ENCODE data around the gene RBMS1. TPM values are rescaled to one million over a fixed set of nuclear protein-coding genes. Genes with fewer than 3 reads are reported as not detected.

Gene RBMS1
- total and polyA plus RNA-seq, 4 donors: 7.9 to 23.5 (median 15.5) TPM

DNA sequence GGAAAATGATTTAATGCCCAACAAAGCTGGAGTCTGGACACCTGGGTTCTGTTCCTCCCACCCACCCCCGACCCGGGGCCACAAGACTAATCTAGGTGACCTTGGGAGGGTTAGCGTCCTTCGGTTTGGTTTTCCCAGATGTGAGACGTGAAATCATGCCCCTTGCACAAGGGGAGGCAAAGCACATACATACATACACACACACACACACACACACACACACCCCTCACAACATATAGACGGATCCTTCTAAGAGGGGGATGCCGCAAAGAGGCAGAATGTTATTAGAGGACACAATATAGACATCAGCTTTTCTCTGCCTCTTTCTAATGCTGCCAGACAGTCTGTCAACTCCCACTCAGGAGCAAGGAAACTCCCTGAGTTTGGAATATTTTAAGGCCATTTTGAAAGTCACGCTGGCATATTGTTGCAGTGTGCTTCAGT, 616 bp upstream of the RBMS1 start:
- Histone ChIP-seq H3K9ac (ENCODE audit: low read depth in 1 of 2, low read length in 2 of 2) (no peak overlapping the region), H3K27ac (ENCODE audit: low read depth in 1 of 2, low read length in 2 of 2) (peak overlapping the region in 1 of 2 donors; percentile 94), H3K27me3 (ENCODE audit: control insufficient read depth in 4 of 4, insufficient read depth in 4 of 4, low read length in 3 of 4) (no peaks in the 10 kb centered on the region), H3K4me1 (ENCODE audit: control insufficient read depth in 4 of 4, insufficient read depth in 4 of 4, low read length in 3 of 4) (peaks cover 4 to 19% (median 10%) of the 10 kb centered on the region in 4 donors), H3K4me3 (ENCODE audit: low read depth in 1 of 3, low read length in 3 of 3) (peak overlapping the region; percentile 47 to 99 (median 74)), H3K36me3 (ENCODE audit: control insufficient read depth in 4 of 4, insufficient read depth in 3 of 4, low read depth in 1 of 4, low read length in 3 of 4) (no peaks in the 10 kb centered on the region), H3K9me3 (ENCODE audit: control insufficient read depth in 4 of 4, low read length in 3 of 4) (no peaks in the 10 kb centered on the region)
- 21% methylated on average over 8 of the region's 8 CpGs for WGBS
- TF ChIP-seq RAD21 (IDR thresholded peaks at IDR 0.05): peak in 1 of 2 donors; percentile 17
- no peak for TF ChIP-seq HNF4G (IDR thresholded peaks at IDR 0.05)
- TF ChIP-seq, protein P1, sequence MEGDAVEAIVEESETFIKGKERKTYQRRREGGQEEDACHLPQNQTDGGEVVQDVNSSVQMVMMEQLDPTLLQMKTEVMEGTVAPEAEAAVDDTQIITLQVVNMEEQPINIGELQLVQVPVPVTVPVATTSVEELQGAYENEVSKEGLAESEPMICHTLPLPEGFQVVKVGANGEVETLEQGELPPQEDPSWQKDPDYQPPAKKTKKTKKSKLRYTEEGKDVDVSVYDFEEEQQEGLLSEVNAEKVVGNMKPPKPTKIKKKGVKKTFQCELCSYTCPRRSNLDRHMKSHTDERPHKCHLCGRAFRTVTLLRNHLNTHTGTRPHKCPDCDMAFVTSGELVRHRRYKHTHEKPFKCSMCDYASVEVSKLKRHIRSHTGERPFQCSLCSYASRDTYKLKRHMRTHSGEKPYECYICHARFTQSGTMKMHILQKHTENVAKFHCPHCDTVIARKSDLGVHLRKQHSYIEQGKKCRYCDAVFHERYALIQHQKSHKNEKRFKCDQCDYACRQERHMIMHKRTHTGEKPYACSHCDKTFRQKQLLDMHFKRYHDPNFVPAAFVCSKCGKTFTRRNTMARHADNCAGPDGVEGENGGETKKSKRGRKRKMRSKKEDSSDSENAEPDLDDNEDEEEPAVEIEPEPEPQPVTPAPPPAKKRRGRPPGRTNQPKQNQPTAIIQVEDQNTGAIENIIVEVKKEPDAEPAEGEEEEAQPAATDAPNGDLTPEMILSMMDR (IDR thresholded peaks at IDR 0.05; ENCODE audit: low read depth, low read length, missing input control): no peak
- no peak for DNase-seq (ENCODE audit: low spot score)

DNA sequence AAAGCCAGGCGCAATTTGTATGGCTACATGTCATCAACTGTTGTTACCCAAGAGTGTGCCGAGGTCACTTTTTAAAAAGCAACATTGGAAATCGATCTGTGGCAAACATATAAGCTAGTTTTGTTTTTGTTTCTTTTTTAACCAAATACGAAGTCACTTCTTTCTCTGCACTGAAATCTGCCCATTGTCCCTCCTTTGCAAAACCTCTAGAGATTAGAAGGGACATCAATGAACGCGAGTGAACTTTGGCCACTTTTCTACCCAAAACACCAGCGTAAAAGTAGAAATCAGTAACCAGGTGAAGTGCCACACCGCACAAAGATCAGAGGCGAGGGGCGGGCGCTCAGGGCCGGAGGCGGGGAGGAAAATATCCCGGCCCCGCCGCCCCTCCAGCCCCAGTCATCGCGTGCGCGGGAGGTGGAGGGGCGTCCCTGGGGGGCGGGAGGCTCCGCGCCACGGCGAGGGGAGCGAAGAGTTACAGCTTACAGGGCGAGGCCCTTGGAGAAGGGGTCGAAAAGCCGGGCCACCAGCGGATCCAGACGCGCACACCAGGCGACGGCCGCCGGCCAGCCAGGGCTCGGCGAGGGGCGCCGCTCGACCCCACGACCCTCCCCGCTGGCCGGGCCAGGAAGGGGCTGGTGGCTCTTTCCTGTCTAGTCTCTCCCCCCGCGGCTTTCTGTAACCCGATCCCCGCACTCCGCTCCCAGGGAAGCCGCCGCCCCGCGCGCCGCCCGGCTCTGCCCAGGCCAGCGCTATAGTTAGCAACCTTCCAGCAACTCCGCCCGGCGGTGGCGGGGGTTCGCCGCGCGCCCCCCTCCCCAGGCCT, 993 bp downstream of the RBMS1 start:
- no peaks in the 10 kb centered on the region for H3K36me3 ChIP-seq (ENCODE audit: control insufficient read depth in 4 of 4, insufficient read depth in 3 of 4, low read depth in 1 of 4, low read length in 3 of 4)
- H3K27ac ChIP-seq (ENCODE audit: low read depth in 1 of 2, low read length in 2 of 2): peak overlapping the region; percentile 92 to 94
- 1% methylated on average over 66 of the region's 66 CpGs for WGBS
- peak overlapping the region; percentile 68 to 99 (median 74) for H3K4me3 ChIP-seq (ENCODE audit: low read depth in 1 of 3, low read length in 3 of 3)
- H3K9me3 ChIP-seq (ENCODE audit: control insufficient read depth in 4 of 4, low read length in 3 of 4): no peaks in the 10 kb centered on the region
- no peaks in the 10 kb centered on the region for H3K27me3 ChIP-seq (ENCODE audit: control insufficient read depth in 4 of 4, insufficient read depth in 4 of 4, low read length in 3 of 4)
- peak overlapping the region; percentile 75 to 86 for H3K9ac ChIP-seq (ENCODE audit: low read depth in 1 of 2, low read length in 2 of 2)
- peak; percentile 70 for DNase-seq (ENCODE audit: low spot score)
- H3K4me1 ChIP-seq (ENCODE audit: control insufficient read depth in 4 of 4, insufficient read depth in 4 of 4, low read length in 3 of 4): peaks cover 4 to 19% (median 10%) of the 10 kb centered on the region in 4 donors
- TF ChIP-seq RAD21 (IDR thresholded peaks at IDR 0.05) (peak; percentile 56 to 64), FOXA1 (IDR thresholded peaks at IDR 0.05) (no peak), JUND (IDR thresholded peaks at IDR 0.05) (peak; percentile 62 to 75), YY1 (IDR thresholded peaks at IDR 0.05) (peak; percentile 70), GABPA (IDR thresholded peaks at IDR 0.05 in 1 of 2, conservative IDR thresholded peaks at IDR 0.05 in 1 of 2) (peak in 1 of 2 donors; percentile 33), HNF4G (IDR thresholded peaks at IDR 0.05) (peak; percentile 50), FOXA2 (IDR thresholded peaks at IDR 0.05) (peak; percentile 40), SP1 (IDR thresholded peaks at IDR 0.05) (peak; percentile 97), HNF4A (conservative IDR thresholded peaks at IDR 0.05) (peak; percentile 89 to 91), RXRA (IDR thresholded peaks at IDR 0.05) (peak; percentile 92 to 95), TAF1 (conservative IDR thresholded peaks at IDR 0.05) (peak; percentile 66), NR2F2 (IDR thresholded peaks at IDR 0.05) (no peak), EGR1 (IDR thresholded peaks at IDR 0.05; ENCODE audit: low read depth in 2 of 2) (no peak)
- TF ChIP-seq, protein P2, sequence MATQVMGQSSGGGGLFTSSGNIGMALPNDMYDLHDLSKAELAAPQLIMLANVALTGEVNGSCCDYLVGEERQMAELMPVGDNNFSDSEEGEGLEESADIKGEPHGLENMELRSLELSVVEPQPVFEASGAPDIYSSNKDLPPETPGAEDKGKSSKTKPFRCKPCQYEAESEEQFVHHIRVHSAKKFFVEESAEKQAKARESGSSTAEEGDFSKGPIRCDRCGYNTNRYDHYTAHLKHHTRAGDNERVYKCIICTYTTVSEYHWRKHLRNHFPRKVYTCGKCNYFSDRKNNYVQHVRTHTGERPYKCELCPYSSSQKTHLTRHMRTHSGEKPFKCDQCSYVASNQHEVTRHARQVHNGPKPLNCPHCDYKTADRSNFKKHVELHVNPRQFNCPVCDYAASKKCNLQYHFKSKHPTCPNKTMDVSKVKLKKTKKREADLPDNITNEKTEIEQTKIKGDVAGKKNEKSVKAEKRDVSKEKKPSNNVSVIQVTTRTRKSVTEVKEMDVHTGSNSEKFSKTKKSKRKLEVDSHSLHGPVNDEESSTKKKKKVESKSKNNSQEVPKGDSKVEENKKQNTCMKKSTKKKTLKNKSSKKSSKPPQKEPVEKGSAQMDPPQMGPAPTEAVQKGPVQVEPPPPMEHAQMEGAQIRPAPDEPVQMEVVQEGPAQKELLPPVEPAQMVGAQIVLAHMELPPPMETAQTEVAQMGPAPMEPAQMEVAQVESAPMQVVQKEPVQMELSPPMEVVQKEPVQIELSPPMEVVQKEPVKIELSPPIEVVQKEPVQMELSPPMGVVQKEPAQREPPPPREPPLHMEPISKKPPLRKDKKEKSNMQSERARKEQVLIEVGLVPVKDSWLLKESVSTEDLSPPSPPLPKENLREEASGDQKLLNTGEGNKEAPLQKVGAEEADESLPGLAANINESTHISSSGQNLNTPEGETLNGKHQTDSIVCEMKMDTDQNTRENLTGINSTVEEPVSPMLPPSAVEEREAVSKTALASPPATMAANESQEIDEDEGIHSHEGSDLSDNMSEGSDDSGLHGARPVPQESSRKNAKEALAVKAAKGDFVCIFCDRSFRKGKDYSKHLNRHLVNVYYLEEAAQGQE (IDR thresholded peaks at IDR 0.05): peak; percentile 84
- TF ChIP-seq, protein P3, sequence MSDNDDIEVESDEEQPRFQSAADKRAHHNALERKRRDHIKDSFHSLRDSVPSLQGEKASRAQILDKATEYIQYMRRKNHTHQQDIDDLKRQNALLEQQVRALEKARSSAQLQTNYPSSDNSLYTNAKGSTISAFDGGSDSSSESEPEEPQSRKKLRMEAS (IDR thresholded peaks at IDR 0.05): peak; percentile 55
- TF ChIP-seq, protein P4, sequence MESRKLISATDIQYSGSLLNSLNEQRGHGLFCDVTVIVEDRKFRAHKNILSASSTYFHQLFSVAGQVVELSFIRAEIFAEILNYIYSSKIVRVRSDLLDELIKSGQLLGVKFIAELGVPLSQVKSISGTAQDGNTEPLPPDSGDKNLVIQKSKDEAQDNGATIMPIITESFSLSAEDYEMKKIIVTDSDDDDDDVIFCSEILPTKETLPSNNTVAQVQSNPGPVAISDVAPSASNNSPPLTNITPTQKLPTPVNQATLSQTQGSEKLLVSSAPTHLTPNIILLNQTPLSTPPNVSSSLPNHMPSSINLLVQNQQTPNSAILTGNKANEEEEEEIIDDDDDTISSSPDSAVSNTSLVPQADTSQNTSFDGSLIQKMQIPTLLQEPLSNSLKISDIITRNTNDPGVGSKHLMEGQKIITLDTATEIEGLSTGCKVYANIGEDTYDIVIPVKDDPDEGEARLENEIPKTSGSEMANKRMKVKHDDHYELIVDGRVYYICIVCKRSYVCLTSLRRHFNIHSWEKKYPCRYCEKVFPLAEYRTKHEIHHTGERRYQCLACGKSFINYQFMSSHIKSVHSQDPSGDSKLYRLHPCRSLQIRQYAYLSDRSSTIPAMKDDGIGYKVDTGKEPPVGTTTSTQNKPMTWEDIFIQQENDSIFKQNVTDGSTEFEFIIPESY (IDR thresholded peaks at IDR 0.05): peak; percentile 82
- TF ChIP-seq, protein P5, sequence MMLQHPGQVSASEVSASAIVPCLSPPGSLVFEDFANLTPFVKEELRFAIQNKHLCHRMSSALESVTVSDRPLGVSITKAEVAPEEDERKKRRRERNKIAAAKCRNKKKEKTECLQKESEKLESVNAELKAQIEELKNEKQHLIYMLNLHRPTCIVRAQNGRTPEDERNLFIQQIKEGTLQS (IDR thresholded peaks at IDR 0.05): peak; percentile 66
- TF ChIP-seq, protein P1 (IDR thresholded peaks at IDR 0.05; ENCODE audit: low read depth, low read length, missing input control): no peak
